ENCODE data around the gene TIFAB. TPM values are rescaled to one million over a fixed set of nuclear protein-coding genes. Genes with fewer than 3 reads are reported as not detected.

The TIFAB gene
- total RNA-seq, 1 donor from 2014 or later = not detected

GRCh38 chr5:135398855-135399793 lies 53.0 kb downstream of the TIFAB start, which contains the start of gene MACROH2A1:
MACROH2A1 (minus strand) TSS chr5:135399231; CDS start chr5:135389093, 10,138 bp downstream.
- DNase-seq (ENCODE audit: low spot score) = peak; percentile 97
- intact Hi-C loops (cut with DNase I) = loop anchor here (5.0 kb wide), 1 partner anchor 42 kb away; no protein-coding TSS in a partner anchor

- DNase-seq (ENCODE audit: low spot score) = no peak
- intact Hi-C loops (cut with DNase I) = loop anchor here (5.0 kb wide), 1 partner anchor 41 kb away; no protein-coding TSS in a partner anchor
Measured at GRCh38 chr5:135398160-135398854, 53.8 kb downstream of the TIFAB start.

Other genes with a start within 250 kb of the TIFAB start
- 112 TPM for gene MACROH2A1, start 53.1 kb downstream of the TIFAB start, total RNA-seq
- not detected for gene DCANP1, start 5.0 kb downstream of the TIFAB start, total RNA-seq
- gene NEUROG1, start 83.6 kb upstream of the TIFAB start, total RNA-seq = not detected
- gene CXCL14, start 126.6 kb upstream of the TIFAB start, total RNA-seq = 1.2 TPM

All from cardiac septum (tissue), 1 donor.